ENCODE results near the gene CERS6.
A peak's percentile ranks its signal among the peaks of the same experiment; 100 is the strongest.

Gene CERS6

DNA sequence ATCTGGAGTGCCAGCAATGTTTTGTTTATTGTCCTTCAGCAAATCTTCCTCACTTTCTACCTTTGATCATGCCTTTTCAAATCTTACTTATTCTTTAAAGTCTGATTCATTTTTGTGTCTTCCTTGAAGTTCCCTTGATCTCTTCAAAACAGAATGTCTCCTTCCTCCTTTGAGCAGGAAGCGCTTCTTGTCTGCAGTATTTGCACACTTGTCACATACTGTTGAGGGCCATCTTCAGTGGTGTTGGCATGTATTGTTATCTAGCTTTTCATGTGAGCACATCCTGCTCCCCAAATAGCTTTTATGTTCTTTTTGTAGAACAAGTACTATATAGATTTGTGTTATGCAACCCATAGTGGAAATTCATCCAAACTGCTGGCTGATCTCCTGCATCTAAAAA, 5.9 kb upstream of the CERS6 start:
- no peak for DNase-seq (ENCODE audit: low spot score)
- TF ChIP-seq, protein P1, sequence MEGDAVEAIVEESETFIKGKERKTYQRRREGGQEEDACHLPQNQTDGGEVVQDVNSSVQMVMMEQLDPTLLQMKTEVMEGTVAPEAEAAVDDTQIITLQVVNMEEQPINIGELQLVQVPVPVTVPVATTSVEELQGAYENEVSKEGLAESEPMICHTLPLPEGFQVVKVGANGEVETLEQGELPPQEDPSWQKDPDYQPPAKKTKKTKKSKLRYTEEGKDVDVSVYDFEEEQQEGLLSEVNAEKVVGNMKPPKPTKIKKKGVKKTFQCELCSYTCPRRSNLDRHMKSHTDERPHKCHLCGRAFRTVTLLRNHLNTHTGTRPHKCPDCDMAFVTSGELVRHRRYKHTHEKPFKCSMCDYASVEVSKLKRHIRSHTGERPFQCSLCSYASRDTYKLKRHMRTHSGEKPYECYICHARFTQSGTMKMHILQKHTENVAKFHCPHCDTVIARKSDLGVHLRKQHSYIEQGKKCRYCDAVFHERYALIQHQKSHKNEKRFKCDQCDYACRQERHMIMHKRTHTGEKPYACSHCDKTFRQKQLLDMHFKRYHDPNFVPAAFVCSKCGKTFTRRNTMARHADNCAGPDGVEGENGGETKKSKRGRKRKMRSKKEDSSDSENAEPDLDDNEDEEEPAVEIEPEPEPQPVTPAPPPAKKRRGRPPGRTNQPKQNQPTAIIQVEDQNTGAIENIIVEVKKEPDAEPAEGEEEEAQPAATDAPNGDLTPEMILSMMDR (IDR thresholded peaks at IDR 0.05; ENCODE audit: extremely low read depth, insufficient read depth, missing control alignments): no peak
- in situ Hi-C loops (cut with MboI; ENCODE audit: low pct_unique_long_range_greater_than_20kb, low sequenced_read_pairs, unreplicated experiment): no loop called here

DNA sequence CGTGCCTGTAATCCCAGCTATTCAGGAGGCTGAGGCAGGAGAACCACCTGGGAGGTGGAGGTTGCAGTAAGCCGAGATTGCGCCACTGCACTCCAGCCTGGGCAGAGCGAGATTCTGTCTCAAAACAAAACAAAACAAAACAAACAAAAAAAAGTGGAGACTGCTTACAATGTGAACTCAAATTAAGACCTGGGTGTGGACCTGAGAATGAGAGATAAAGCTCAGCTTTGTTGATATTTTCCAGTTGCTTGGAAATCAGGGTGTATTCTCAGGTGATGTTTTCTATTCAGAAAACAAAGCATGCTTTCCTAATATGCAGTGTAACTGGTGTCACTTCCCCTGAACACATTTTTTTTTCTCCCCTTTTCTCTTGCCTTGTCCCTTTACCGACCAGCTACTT, 5.3 kb upstream of the CERS6 start:
- in situ Hi-C loops (cut with MboI; ENCODE audit: low pct_unique_long_range_greater_than_20kb, low sequenced_read_pairs, unreplicated experiment): no loop called here
- no peak for DNase-seq (ENCODE audit: low spot score)
- TF ChIP-seq, protein P1 (IDR thresholded peaks at IDR 0.05; ENCODE audit: extremely low read depth, insufficient read depth, missing control alignments): no peak

DNA sequence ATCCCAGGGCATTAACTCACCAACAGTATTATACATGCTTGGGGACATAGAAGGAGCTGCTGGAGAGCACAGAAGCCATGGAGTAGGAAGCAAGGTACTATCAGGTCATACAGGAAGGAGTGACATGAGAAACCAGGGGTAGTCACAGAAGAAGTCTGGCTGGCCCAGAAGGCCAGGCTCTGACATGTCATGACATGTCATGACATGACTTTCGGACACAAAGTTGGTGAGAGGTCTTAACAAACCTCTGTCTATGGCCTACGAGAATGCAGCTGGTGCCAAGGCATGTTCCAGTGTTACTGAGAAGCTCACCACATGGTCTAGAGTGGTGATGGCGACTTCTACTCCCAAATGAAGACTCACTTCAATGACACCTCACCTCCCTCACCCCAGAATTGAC, 3.3 kb upstream of the CERS6 start:
- in situ Hi-C loops (cut with MboI; ENCODE audit: low pct_unique_long_range_greater_than_20kb, low sequenced_read_pairs, unreplicated experiment): no loop called here
- no peak for DNase-seq (ENCODE audit: low spot score)
- TF ChIP-seq, protein P1 (IDR thresholded peaks at IDR 0.05; ENCODE audit: extremely low read depth, insufficient read depth, missing control alignments): no peak

DNA sequence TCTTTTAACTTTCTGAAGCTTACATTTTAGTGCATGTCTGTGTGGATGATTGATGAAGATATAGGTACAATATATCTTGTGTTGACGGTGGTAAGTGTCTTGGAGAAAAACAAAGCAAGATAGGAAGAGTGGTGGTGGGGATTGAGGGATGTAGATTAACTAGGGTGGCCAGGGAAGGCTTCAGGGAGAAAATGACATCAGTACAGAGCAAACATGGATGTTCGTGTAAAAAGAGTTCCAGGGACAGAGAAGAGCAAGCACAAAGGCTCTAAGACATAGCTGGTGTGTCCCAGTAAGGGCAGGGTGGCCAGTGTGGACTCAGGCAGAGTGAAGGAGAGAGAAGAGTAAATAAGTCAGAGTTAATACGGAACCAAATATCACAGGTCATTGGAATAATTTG, 2.7 kb upstream of the CERS6 start:
- in situ Hi-C loops (cut with MboI; ENCODE audit: low pct_unique_long_range_greater_than_20kb, low sequenced_read_pairs, unreplicated experiment): no loop called here
- TF ChIP-seq, protein P1 (IDR thresholded peaks at IDR 0.05; ENCODE audit: extremely low read depth, insufficient read depth, missing control alignments): no peak
- DNase-seq (ENCODE audit: low spot score): no peak

DNA sequence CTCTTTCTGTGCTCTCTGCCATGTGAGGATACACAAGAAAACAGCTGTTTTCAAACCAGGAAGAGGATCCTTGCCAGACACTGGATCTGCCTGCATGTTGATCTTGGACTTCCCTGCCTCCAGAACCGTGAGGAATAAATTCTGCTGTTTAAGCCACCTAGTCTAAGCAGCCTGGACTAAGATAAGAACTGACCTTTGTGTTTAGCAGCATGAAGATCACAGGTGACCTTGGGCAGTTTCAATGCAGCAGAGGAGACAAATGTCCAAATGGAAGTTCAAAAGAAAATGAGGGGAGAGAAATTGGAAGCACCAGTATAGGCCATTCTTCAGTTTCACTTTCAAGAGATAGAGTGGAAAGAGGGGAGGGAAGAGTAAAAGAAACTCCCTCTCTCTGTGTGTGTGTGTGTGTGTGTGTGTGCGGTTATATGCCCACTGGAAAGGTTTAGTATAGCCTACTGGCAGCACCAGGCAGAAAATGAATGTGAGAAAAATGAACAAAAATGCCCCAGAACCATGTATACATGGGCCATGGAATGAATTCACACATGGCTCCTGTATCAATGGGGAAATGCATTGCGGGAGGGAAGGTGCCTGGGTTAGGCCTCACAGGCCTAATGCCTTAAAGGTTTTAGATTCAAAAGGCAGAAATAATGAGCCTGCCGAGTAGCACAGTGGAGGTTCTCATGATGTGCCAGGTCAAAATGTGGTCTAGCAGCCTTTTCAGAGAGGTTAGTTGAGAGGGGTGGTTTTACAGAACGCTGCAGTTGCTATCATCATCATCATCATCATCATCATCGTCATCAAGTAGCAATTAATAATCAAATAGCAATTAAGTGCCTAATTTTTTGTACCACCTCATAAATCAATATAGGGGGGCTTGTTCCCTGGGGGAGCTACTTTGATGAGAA, 1.1 kb upstream of the CERS6 start:
- in situ Hi-C loops (cut with MboI; ENCODE audit: low pct_unique_long_range_greater_than_20kb, low sequenced_read_pairs, unreplicated experiment): no loop called here
- no peak for DNase-seq (ENCODE audit: low spot score)
- TF ChIP-seq, protein P1 (IDR thresholded peaks at IDR 0.05; ENCODE audit: extremely low read depth, insufficient read depth, missing control alignments): no peak

DNA sequence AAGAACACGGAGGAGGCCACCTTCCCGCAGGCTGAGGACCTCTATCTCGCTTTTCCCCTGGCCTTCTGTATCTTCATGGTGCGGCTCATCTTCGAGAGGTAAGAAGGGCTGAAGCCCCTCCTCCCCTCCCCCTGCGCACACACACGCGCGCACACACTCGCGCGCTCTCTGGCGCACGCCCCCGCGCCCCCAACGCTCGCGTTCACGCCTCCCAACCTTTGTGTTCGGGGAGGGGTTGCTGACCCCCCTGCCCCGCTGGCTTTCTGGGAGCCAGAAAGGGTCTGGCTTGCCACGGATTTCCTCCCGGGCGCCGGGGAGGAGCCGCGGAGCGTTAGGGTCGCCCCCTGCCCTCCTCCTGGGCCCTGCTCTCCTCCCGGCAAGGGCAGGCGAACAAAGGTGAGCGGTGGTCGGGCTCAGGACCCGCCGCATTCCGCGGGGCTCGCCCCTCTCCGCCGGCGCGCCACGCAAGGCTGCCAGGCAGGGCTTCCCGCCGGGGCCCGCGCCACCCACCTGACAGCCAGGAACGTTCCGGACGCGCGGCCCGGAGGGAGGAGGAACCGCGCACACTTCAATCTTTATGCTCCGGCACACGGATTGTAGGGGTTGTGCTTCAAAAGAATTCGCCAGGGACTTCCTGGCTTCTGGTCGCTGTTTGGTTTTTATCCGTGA, 583 bp downstream of the CERS6 start:
- DNase-seq (ENCODE audit: low spot score): peak; percentile 41
- in situ Hi-C loops (cut with MboI; ENCODE audit: low pct_unique_long_range_greater_than_20kb, low sequenced_read_pairs, unreplicated experiment): no loop called here
- TF ChIP-seq, protein P1 (IDR thresholded peaks at IDR 0.05; ENCODE audit: extremely low read depth, insufficient read depth, missing control alignments): no peak
